GM19324 (cell line): ENCODE data around the gene SNX20.

Source experiments
- ATAC-seq: cut with Tn5 transposase; IDR thresholded peaks from one replicate; pipeline ENCODE4 v1.9.1; 2021; ENCODE audit warnings: mild to moderate bottlenecking, moderate library complexity; ENCODE audit not compliant: unreplicated experiment, low FRiP score

SNX20 gene

DNA sequence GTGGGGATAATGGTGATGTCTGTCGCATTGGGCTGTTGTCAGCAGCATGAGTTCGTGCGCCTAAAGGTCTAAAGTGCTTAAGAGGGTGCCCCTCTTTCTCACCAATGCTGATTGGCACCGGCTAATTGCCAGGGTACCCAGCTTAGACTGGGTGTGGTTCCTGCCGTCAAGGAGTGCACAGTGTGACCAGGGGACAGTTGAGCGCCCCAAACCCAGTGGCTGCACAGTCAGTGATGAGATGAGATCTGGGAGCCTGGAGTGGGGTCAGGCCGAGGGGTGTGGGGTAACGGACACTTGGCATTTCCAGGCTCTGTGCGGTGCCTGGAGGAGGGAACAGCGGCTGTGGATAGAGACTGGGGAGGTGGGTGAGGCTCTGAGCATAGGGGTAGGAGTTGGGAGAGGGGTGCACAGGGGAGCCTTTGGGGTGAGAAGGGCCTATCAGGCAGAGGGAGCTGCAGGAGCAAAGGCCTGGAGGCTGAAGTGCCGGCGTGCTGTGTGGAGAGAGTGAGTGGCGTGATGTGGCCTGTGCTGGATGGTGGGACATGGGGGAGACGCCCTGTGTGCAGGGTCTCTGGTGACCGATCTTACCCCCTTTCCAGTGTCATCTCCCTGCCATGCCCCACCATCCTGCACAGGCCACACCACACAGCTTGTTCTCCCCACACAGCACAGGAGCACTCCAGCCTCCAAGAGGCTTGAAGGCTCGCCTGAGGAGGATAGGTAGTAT lies 58.3 kb downstream of the SNX20 start:
- no peak for ATAC-seq

DNA sequence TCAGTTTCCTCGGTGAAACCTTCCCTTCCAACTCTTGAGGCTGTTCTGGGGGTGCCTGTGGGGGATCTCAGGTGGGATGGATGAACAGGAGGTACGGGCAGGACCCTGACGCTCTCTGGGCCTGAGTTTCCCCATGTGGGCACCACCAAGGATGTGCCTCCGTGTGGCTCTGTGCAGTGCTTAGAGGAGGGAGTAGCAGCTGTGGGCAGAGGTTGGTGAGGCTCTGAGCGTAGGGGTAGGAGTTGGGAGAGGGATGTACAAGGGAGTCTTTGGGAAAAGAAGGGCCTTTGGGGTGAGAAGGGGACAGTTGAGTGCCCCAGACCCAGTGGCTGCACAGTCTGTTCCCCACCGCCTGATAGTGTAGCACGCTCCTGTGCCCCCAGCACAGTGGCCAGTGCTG lies 59.1 kb downstream of the SNX20 start:
- ATAC-seq: no peak
